ENCODE measurements around the gene AHCYL2. TPM values are rescaled to one million over a fixed set of nuclear protein-coding genes. Genes with fewer than 3 reads are reported as not detected.
"Not testable (repeated sequence)": the region's sequence is repeated elsewhere in the genome, so short reads cannot be mapped to it uniquely, and the experiment has no call there.

The AHCYL2 gene
- polyA plus RNA-seq, 3 donors from 2014 or later, result 5.7 to 6.8 (median 6.8) TPM

- Mint-ChIP-seq H3K9me3 (no peaks in the 10 kb centered on the region), H3K4me1 (peaks cover 19 to 24% of the 10 kb centered on the region in 2 donors), H3K36me3 (peaks cover 0 to under 1% (median 0%) of the 10 kb centered on the region in 3 donors), H3K27me3 (ENCODE audit: low read depth in 3 of 3) (peaks cover 2 to 9% (median 5%) of the 10 kb centered on the region in 3 donors), H3K4me3 (peak overlapping the region; percentile 91 to 95 (median 94)), H3K27ac (peak overlapping the region in 3 of 6 donors; percentile 3 to 37 (median 31))
- no peak for DNase-seq
These were observed 210.0 kb downstream of the AHCYL2 start for GRCh38 chr7:129434675-129435318.

GRCh38 chr7:129435414-129435829 lies 210.6 kb downstream of the AHCYL2 start:
- Mint-ChIP-seq H3K27ac (peak overlapping the region in 3 of 6 donors; percentile 3 to 37 (median 31)), H3K27me3 (ENCODE audit: low read depth in 3 of 3) (peaks cover 2 to 9% (median 5%) of the 10 kb centered on the region in 3 donors), H3K4me1 (peaks cover 19 to 24% of the 10 kb centered on the region in 2 donors), H3K4me3 (peak overlapping the region; percentile 82 to 95 (median 94)), H3K9me3 (no peaks in the 10 kb centered on the region), H3K36me3 (no peaks in the 10 kb centered on the region)
- no peak for DNase-seq

DNA sequence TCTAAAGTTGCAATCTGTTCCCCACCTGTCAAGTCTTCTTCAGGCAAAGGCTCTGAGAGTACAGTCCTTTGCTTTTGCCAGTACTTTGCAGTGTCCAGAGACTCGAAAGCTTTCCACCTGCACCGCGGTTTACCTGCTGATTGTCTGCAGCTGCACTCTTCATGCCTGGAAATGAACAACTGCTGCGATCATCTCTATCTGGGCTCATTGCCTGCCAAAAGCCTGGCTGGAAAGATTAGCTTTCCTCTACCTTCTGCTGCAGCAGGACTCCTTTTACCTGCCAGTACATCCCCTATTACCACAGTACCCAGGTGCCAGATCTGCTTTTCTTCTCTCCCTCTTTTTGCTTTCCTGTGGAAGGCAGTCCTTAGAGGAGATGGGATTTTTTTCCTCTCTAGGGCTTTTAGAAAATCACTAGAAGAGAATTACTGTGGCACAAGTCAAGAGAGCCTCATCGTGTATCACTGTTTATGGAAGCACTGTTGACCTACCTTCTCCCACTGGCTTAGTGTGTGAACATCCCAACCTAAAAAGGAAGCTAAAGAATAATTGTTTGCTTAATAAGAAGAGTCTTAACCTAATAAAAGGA lies 211.6 kb downstream of the AHCYL2 start:
- no peaks in the 10 kb centered on the region for H3K36me3 Mint-ChIP-seq
- H3K27ac Mint-ChIP-seq, result no peak overlapping the region
- no peaks in the 10 kb centered on the region for H3K9me3 Mint-ChIP-seq
- H3K4me1 Mint-ChIP-seq, result peaks cover 19 to 24% of the 10 kb centered on the region in 2 donors
- no peak for DNase-seq
- H3K4me3 Mint-ChIP-seq, result peak overlapping the region in 3 of 5 donors; percentile 0 to 36 (median 12)
- H3K27me3 Mint-ChIP-seq (ENCODE audit: low read depth in 3 of 3), result peaks cover 2 to 9% (median 5%) of the 10 kb centered on the region in 3 donors

GRCh38 chr7:129437190-129437589 lies 212.4 kb downstream of the AHCYL2 start:
- Mint-ChIP-seq H3K4me1 (peaks cover 19 to 24% of the 10 kb centered on the region in 2 donors), H3K36me3 (no peaks in the 10 kb centered on the region), H3K9me3 (no peaks in the 10 kb centered on the region), H3K4me3 (no peak overlapping the region), H3K27me3 (ENCODE audit: low read depth in 3 of 3) (peaks cover 2 to 9% (median 5%) of the 10 kb centered on the region in 3 donors), H3K27ac (no peak overlapping the region)
- DNase-seq, result no peak

- Mint-ChIP-seq H3K27ac (no peak overlapping the region), H3K27me3 (ENCODE audit: low read depth in 3 of 3) (peaks cover 2 to 5% (median 5%) of the 10 kb centered on the region in 3 donors)
These were observed 213.5 kb downstream of the AHCYL2 start for GRCh38 chr7:129438281-129438838.

DNA sequence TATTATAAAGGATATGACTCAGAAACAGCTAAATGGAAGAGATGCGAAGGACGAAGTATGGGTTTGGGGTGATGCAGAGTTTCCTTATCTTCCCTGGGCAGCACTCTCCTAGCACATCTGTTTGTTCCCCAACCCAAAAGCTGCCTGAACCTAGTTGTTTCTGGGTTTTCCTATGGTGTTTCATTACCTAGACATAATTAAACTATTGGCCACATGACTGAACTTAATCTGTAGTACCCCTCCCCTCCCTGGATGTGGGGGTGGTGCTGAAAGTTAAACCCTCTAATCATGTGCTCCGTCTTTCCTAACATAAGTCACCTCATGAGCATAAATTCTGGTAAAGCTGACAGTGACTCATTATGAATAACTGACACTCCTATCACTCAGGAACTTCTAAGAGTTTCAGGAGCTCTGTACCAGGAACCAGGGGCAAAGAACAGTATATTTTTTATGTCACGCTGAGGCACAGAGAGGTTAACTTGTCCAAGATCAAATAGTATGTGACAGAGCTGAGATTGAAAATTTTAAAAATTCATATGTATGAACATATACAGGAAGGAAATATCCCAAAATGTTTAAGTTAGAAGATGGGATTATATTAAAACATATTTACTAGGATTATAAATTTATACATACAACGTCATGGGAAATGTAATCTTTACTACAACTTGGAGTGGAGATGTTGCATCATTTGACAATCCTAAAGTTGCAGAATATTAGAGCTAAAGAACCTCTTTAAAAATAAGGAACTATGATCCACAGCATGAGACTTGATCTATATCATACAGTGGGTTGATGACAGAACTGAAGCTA lies 214.2 kb downstream of the AHCYL2 start:
- no peak overlapping the region for H3K4me3 Mint-ChIP-seq
- no peaks in the 10 kb centered on the region for H3K36me3 Mint-ChIP-seq
- no peak overlapping the region for H3K27ac Mint-ChIP-seq
- H3K4me1 Mint-ChIP-seq, result peaks cover 5 to 9% of the 10 kb centered on the region in 2 donors
- H3K27me3 Mint-ChIP-seq (ENCODE audit: low read depth in 3 of 3), result peaks cover 0 to 3% (median 2%) of the 10 kb centered on the region in 3 donors
- no peak for DNase-seq
- no peaks in the 10 kb centered on the region for H3K9me3 Mint-ChIP-seq

More at GRCh38 chr7:129438281-129438838, 213.5 kb downstream of the AHCYL2 start:
- no peak for DNase-seq
- Mint-ChIP-seq H3K4me1 (peaks cover 11 to 14% of the 10 kb centered on the region in 2 donors), H3K36me3 (no peaks in the 10 kb centered on the region), H3K9me3 (no peaks in the 10 kb centered on the region), H3K4me3 (no peak overlapping the region)

DNA sequence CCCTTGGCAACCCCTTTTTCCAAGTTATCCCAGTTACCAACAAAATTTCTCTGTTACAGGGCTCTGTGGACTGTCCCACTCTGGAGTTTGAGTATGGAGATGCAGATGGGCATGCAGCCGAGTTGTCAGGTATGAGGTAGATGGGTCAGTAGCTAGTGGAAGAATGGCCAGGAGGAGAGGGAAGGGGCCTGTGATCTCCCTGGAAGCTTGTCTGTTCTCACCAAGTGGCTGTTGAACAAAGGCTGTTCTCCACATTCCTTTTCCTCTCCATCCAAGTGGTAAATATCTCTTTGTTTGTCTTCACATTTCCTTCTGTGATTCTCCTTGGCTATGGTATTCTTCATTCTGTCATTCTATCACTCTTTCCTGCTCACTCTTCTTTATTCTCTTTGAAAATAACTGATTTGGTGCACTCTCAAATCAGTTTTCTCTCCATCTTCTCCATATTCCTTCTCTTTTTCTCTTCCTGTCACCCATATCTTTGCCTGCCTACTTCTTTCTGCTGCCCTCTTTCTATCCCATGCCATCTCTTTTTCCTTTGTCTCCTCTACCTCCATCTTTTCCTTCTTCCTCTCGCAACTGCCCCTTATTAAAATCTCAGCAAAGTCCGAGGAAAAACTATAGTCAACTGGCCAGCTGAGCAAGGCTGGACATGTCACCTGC lies 215.3 kb downstream of the AHCYL2 start:
- Mint-ChIP-seq H3K27me3 (ENCODE audit: low read depth in 3 of 3) (peaks cover 0 to 2% (median 0%) of the 10 kb centered on the region in 3 donors), H3K27ac (no peak overlapping the region), H3K9me3 (no peaks in the 10 kb centered on the region), H3K4me3 (no peak overlapping the region), H3K36me3 (no peaks in the 10 kb centered on the region), H3K4me1 (peaks cover 4 to 5% of the 10 kb centered on the region in 2 donors)
- DNase-seq, result no peak

- Mint-ChIP-seq H3K27me3 (ENCODE audit: low read depth in 3 of 3) (no peaks in the 10 kb centered on the region), H3K9me3 (peaks cover 0 to 1% (median 0%) of the 10 kb centered on the region in 6 donors), H3K36me3 (peaks cover 2 to 5% (median 3%) of the 10 kb centered on the region in 3 donors), H3K4me1 (no peaks in the 10 kb centered on the region), H3K27ac (peak overlapping the region in 1 of 6 donors; percentile 44), H3K4me3 (no peak overlapping the region)
- DNase-seq, result no peak
These were observed 218.8 kb downstream of the AHCYL2 start for GRCh38 chr7:129443612-129444011.

DNA sequence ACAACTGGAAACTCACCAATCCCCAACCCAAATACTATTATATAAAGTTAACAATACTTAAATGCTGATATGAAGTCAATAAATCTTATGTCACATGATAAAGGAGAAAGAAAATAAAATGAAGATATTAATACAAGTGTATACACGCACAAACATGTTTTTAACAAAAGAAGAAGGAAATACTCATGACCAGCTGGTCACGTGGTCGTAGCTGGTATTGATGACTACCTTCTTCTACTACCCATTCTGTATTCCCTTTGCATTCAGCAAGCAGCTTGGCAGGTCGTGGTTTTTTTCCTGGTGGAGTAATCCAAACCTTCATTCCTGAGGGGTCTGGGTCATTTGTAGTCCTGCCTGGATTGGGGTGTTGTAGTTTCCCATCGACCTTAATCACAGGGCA lies 219.9 kb downstream of the AHCYL2 start:
- H3K27ac Mint-ChIP-seq; H3K4me1 Mint-ChIP-seq; DNase-seq; H3K27me3 Mint-ChIP-seq (ENCODE audit: low read depth in 3 of 3); H3K9me3 Mint-ChIP-seq; H3K4me3 Mint-ChIP-seq: not testable (repeated sequence)
- peaks cover 8 to 15% (median 10%) of the 10 kb centered on the region in 3 donors for H3K36me3 Mint-ChIP-seq

- not testable (repeated sequence) for H3K9me3 Mint-ChIP-seq; H3K4me1 Mint-ChIP-seq; H3K27me3 Mint-ChIP-seq (ENCODE audit: low read depth in 3 of 3); H3K27ac Mint-ChIP-seq; H3K4me3 Mint-ChIP-seq; DNase-seq
- peaks cover 8 to 16% (median 16%) of the 10 kb centered on the region in 3 donors for H3K36me3 Mint-ChIP-seq
These were observed 222.1 kb downstream of the AHCYL2 start for GRCh38 chr7:129446925-129447324.

- H3K9me3 Mint-ChIP-seq; H3K27me3 Mint-ChIP-seq (ENCODE audit: low read depth in 3 of 3); H3K4me3 Mint-ChIP-seq; H3K4me1 Mint-ChIP-seq; DNase-seq; H3K27ac Mint-ChIP-seq: not testable (repeated sequence)
- H3K36me3 Mint-ChIP-seq, result peaks cover 8 to 16% (median 16%) of the 10 kb centered on the region in 3 donors
These were observed 222.6 kb downstream of the AHCYL2 start for GRCh38 chr7:129447445-129447844.

- H3K4me3 Mint-ChIP-seq; DNase-seq; H3K27ac Mint-ChIP-seq; H3K4me1 Mint-ChIP-seq; H3K27me3 Mint-ChIP-seq (ENCODE audit: low read depth in 3 of 3); H3K9me3 Mint-ChIP-seq: not testable (repeated sequence)
- H3K36me3 Mint-ChIP-seq, result peaks cover 8 to 16% (median 16%) of the 10 kb centered on the region in 3 donors
These were observed 223.8 kb downstream of the AHCYL2 start for GRCh38 chr7:129448608-129449007.

GRCh38 chr7:129450295-129450694 lies 225.5 kb downstream of the AHCYL2 start:
- Mint-ChIP-seq H3K27me3 (ENCODE audit: low read depth in 3 of 3) (no peaks in the 10 kb centered on the region), H3K4me1 (no peaks in the 10 kb centered on the region), H3K4me3 (no peak overlapping the region), H3K36me3 (peaks cover 8 to 16% (median 16%) of the 10 kb centered on the region in 3 donors), H3K27ac (no peak overlapping the region), H3K9me3 (peaks cover 0 to 6% (median 4%) of the 10 kb centered on the region in 6 donors)
- no peak for DNase-seq
